ENCODE results near the gene TLR7. TPM values are rescaled to one million over a fixed set of nuclear protein-coding genes. Genes with fewer than 3 reads are reported as not detected.

Gene TLR7
- not detected in 2 replicates for total RNA-seq (2022)
- not detected for Bru-seq, nascent RNA
- BruChase-seq, experiment 1, labeled RNA remaining after a 6-hour chase = percentile 13 among the genes with signal in this experiment
- BruChase-seq, experiment 2, labeled RNA remaining after a 2-hour chase = percentile 4 among the genes with signal in this experiment
- long read RNA-seq = 0 reads

DNA sequence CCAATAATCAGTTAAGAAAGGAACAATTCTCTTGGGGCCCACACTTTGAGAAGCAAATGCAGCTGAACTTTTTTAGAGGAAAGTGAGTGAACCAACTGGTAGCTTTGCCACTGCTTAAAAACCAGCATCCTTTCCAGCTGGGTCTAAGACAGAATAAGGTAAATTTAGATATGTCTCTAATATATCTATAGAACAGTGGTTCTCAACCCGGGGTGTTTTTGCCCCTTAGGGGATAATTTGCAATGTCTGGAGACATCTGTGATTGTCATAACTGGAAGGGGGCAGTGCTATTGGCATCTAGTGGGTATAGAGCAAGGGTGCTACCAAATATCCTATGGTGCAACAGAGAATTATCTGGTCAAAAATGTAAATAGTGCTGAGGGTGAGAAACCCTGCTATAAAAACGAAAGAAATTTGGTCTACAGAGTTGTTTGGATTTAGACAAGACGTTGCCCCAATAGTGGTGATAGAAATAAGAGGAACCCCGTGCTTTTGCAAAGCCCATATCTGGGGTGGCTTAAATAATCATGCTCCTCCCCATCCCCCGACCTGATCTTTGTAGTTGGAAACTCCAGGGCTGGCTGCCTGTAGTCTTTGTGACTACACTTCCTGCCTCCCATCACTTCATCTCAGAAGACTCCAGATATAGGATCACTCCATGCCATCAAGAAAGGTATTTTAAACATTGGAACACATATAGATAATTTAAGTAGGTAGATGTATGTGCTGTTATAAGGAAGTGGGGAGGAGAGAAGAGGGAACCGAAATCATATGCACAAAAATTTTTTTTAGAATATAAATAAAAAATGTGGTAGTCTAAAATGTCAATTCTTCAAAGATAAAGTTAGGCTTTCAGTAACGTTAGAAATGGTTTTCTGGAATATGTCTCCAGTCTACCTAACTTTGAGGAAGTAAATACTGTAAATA is at the start of gene TLR7:
TLR7 (plus strand) TSS at position 622 of the 927 bp plus-strand sequence. CDS start 507 bp downstream, outside the sequence.
- peaks cover 8% of the 10 kb centered on the region for H3K4me1 Mint-ChIP-seq (ENCODE audit: low read depth, unreplicated experiment)
- intact Hi-C loops (cut with micrococcal nuclease; ENCODE audit: unreplicated experiment) = no loop called here
- no peak within 1 kb of the TSS for H3K27ac Mint-ChIP-seq (ENCODE audit: unreplicated experiment)
- CTCF ChIA-PET = interaction anchor here (0.6 kb wide), 1 partner anchor 110 kb away, joined by 4 read pairs; no protein-coding TSS in a partner anchor
- peaks cover 18% of the 10 kb centered on the region for H3K27me3 Mint-ChIP-seq (ENCODE audit: unreplicated experiment)
- no TSS peak for BruUV-seq (replicated peaks)
- TF ChIP-seq, protein P1, sequence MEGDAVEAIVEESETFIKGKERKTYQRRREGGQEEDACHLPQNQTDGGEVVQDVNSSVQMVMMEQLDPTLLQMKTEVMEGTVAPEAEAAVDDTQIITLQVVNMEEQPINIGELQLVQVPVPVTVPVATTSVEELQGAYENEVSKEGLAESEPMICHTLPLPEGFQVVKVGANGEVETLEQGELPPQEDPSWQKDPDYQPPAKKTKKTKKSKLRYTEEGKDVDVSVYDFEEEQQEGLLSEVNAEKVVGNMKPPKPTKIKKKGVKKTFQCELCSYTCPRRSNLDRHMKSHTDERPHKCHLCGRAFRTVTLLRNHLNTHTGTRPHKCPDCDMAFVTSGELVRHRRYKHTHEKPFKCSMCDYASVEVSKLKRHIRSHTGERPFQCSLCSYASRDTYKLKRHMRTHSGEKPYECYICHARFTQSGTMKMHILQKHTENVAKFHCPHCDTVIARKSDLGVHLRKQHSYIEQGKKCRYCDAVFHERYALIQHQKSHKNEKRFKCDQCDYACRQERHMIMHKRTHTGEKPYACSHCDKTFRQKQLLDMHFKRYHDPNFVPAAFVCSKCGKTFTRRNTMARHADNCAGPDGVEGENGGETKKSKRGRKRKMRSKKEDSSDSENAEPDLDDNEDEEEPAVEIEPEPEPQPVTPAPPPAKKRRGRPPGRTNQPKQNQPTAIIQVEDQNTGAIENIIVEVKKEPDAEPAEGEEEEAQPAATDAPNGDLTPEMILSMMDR (IDR thresholded peaks at IDR 0.05; ENCODE audit: unreplicated experiment) = no peak
- DNase-seq = no peak
- no peaks in the 10 kb centered on the region for H3K36me3 Mint-ChIP-seq (ENCODE audit: insufficient read depth, unreplicated experiment)
- peaks cover 2% of the 10 kb centered on the region for H3K9me3 Mint-ChIP-seq (ENCODE audit: low read depth, unreplicated experiment)
- H3K4me3 Mint-ChIP-seq (ENCODE audit: low read depth, unreplicated experiment) = no peak within 1 kb of the TSS

DNA sequence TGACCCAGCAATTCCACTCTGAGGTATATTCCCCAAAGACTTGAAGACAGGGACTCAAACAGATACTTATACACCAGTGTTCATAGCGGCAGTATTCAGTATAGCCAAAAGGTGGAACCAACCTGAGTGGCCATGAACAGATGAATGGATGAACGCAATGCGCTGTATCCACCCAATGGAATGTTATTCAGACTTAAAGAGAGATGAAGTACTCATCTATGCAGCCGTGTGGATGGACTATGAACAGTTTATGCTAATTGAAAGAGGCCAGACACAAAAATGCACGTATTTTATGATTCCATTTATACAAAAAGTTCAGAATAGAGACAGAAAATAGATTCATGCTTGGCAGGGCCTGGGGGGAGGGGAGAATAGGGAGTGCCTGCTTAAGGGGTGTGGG is 49.3 kb upstream of the TLR7 start:
- BruUV-seq (replicated peaks) = no TSS peak
- intact Hi-C loops (cut with micrococcal nuclease; ENCODE audit: unreplicated experiment) = no loop called here
- H3K9me3 Mint-ChIP-seq (ENCODE audit: low read depth, unreplicated experiment) = no peaks in the 10 kb centered on the region
- H3K4me3 Mint-ChIP-seq (ENCODE audit: low read depth, unreplicated experiment) = no peak overlapping the region
- CTCF ChIA-PET = no interaction called here
- no peaks in the 10 kb centered on the region for H3K27me3 Mint-ChIP-seq (ENCODE audit: unreplicated experiment)
- no peaks in the 10 kb centered on the region for H3K36me3 Mint-ChIP-seq (ENCODE audit: insufficient read depth, unreplicated experiment)
- no peak overlapping the region for H3K27ac Mint-ChIP-seq (ENCODE audit: unreplicated experiment)
- no peaks in the 10 kb centered on the region for H3K4me1 Mint-ChIP-seq (ENCODE audit: low read depth, unreplicated experiment)
- TF ChIP-seq, protein P1 (IDR thresholded peaks at IDR 0.05; ENCODE audit: unreplicated experiment) = no peak
- no peak for DNase-seq

DNA sequence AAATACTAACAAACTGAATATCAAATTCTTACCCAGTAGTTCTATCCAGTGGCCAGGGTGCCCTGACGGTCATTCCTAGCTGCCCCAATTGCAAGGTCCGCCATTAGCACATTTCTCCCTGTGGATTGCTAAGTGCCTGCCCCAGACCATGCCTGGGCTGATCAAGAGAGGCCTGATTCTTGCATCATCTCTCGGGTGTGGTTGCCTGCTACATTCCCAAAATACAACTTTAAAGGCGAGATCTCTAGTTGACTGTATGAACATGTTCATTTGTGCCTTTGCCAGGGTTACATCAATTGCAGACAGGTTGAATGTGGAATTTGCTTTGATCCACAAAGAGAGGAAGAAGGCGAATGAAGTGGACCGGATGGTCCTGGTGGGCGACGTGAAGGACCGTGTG is 47.6 kb upstream of the TLR7 start:
- no TSS peak for BruUV-seq (replicated peaks)
- peak; percentile 4 for DNase-seq

DNA sequence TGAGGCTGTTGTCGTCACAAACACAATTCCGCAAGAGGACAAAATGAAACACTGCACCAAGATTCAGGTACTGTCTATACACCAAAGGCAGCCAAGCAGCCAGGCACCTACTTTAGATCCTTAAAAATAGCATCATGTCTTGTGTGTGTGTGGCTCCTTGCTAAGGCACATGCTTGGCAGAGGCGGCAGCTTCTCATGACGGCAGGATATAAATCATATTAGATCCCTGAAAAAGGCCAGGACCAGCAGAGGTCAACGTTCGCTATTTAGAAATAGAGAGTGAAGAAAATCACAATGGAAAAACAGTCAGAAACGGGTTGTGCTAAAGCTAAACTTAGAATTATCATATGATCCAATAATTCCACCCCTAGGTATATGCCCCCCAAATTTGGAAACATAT is 46.1 kb upstream of the TLR7 start:
- Mint-ChIP-seq H3K27ac (ENCODE audit: unreplicated experiment) (no peak overlapping the region), H3K4me3 (ENCODE audit: low read depth, unreplicated experiment) (no peak overlapping the region), H3K4me1 (ENCODE audit: low read depth, unreplicated experiment) (peaks cover 16% of the 10 kb centered on the region), H3K36me3 (ENCODE audit: insufficient read depth, unreplicated experiment) (peaks cover 1% of the 10 kb centered on the region), H3K27me3 (ENCODE audit: unreplicated experiment) (no peaks in the 10 kb centered on the region), H3K9me3 (ENCODE audit: low read depth, unreplicated experiment) (no peaks in the 10 kb centered on the region)
- no TSS peak for BruUV-seq (replicated peaks)
- CTCF ChIA-PET = no interaction called here
- DNase-seq = no peak
- TF ChIP-seq, protein P1 (IDR thresholded peaks at IDR 0.05; ENCODE audit: unreplicated experiment) = no peak
- intact Hi-C loops (cut with micrococcal nuclease; ENCODE audit: unreplicated experiment) = loop anchor here (10.0 kb wide), 1 partner anchor 674 kb away; no protein-coding TSS in a partner anchor

More for the DNA sequence above, 47.6 kb upstream of the TLR7 start:
- Mint-ChIP-seq H3K27me3 (ENCODE audit: unreplicated experiment) (no peaks in the 10 kb centered on the region), H3K9me3 (ENCODE audit: low read depth, unreplicated experiment) (no peaks in the 10 kb centered on the region), H3K36me3 (ENCODE audit: insufficient read depth, unreplicated experiment) (no peaks in the 10 kb centered on the region), H3K4me3 (ENCODE audit: low read depth, unreplicated experiment) (no peak overlapping the region), H3K27ac (ENCODE audit: unreplicated experiment) (no peak overlapping the region), H3K4me1 (ENCODE audit: low read depth, unreplicated experiment) (peaks cover under 1% of the 10 kb centered on the region)
- CTCF ChIA-PET = no interaction called here
- intact Hi-C loops (cut with micrococcal nuclease; ENCODE audit: unreplicated experiment) = no loop called here
- TF ChIP-seq, protein P1 (IDR thresholded peaks at IDR 0.05; ENCODE audit: unreplicated experiment) = no peak
